Ectodermal cell (in vitro differentiated cells): ENCODE data around the gene KLK3.

Experiments
- H3K27ac ChIP-seq: 2 replicates; pipeline ENCODE4 v1.7.0; 2013; ENCODE audit warnings: mild to moderate bottlenecking, low read depth, low read length; ENCODE audit not compliant: insufficient read depth, poor library complexity, severe bottlenecking
- H3K27me3 ChIP-seq: 2 replicates; pipeline ENCODE4 v1.7.0; 2013; ENCODE audit warnings: mild to moderate bottlenecking, low read length; ENCODE audit not compliant: insufficient read depth, control insufficient read depth, poor library complexity, severe bottlenecking
- H3K36me3 ChIP-seq: one replicate; pipeline ENCODE4 v1.7.0; 2013; ENCODE audit warnings: low read length; ENCODE audit not compliant: control insufficient read depth, insufficient read depth
- H3K4me1 ChIP-seq: one replicate; pipeline ENCODE4 v1.7.0; 2013; ENCODE audit warnings: low read length; ENCODE audit not compliant: control insufficient read depth, insufficient read depth
- H3K4me3 ChIP-seq: 2 replicates; pipeline ENCODE4 v1.7.0; 2013; ENCODE audit warnings: low read depth, low read length, control low read depth; ENCODE audit not compliant: insufficient read depth
- H3K9me3 ChIP-seq: 2 replicates; pipeline ENCODE4 v1.7.0; 2013; ENCODE audit warnings: mild to moderate bottlenecking, low read length, moderate library complexity; ENCODE audit not compliant: control insufficient read depth
- WGBS, 2 experiments: methylation state at CpG; one replicate each; pipeline ENCODE4 v1.1.7; 2013; ENCODE audit warnings: missing lambda C conversion rate in 2 of 2; 5-methylcytosine and 5-hydroxymethylcytosine counted together

Gene KLK3

GRCh38 chr19:50896591-50897190, 42.0 kb downstream of the KLK3 start:
- WGBS, 2 experiments = 78 to 81% methylated on average over 6 of the region's 6 CpGs
- no peaks in the 10 kb centered on the region for H3K36me3 ChIP-seq
- H3K27ac ChIP-seq = no peak overlapping the region
- H3K4me3 ChIP-seq = no peak overlapping the region
- H3K4me1 ChIP-seq = no peaks in the 10 kb centered on the region
- no peaks in the 10 kb centered on the region for H3K27me3 ChIP-seq
- peaks cover 2% of the 10 kb centered on the region for H3K9me3 ChIP-seq

- peaks cover 2% of the 10 kb centered on the region for H3K9me3 ChIP-seq
- H3K36me3 ChIP-seq = no peaks in the 10 kb centered on the region
- no peak overlapping the region for H3K27ac ChIP-seq
- no peaks in the 10 kb centered on the region for H3K27me3 ChIP-seq
- no peak overlapping the region for H3K4me3 ChIP-seq
- H3K4me1 ChIP-seq = no peaks in the 10 kb centered on the region
- WGBS, 2 experiments = 56 to 89% methylated on average over 1 to 3 of the region's 3 CpGs
Observed at GRCh38 chr19:50897191-50897607, 42.5 kb downstream of the KLK3 start.

- H3K36me3 ChIP-seq = no peaks in the 10 kb centered on the region
- no peaks in the 10 kb centered on the region for H3K27me3 ChIP-seq
- H3K9me3 ChIP-seq = peaks cover 2% of the 10 kb centered on the region
- H3K4me3 ChIP-seq = no peak overlapping the region
- H3K4me1 ChIP-seq = no peaks in the 10 kb centered on the region
- WGBS, 2 experiments = 75 to 80% methylated on average over 3 of the region's 3 CpGs
- H3K27ac ChIP-seq = no peak overlapping the region
Observed at GRCh38 chr19:50897612-50898011, 42.9 kb downstream of the KLK3 start.

GRCh38 chr19:50898018-50898417, 43.3 kb downstream of the KLK3 start:
- Histone ChIP-seq H3K27me3 (no peaks in the 10 kb centered on the region), H3K4me3 (no peak overlapping the region), H3K36me3 (no peaks in the 10 kb centered on the region), H3K27ac (no peak overlapping the region), H3K4me1 (no peaks in the 10 kb centered on the region), H3K9me3 (peaks cover 2% of the 10 kb centered on the region)
- WGBS, 2 experiments = 76 to 79% methylated on average over 4 of the region's 4 CpGs

GRCh38 chr19:50899569-50899968, 44.9 kb downstream of the KLK3 start:
- no peak overlapping the region for H3K27ac ChIP-seq
- no peak overlapping the region for H3K4me3 ChIP-seq
- H3K9me3 ChIP-seq = peaks cover 2% of the 10 kb centered on the region
- WGBS, 2 experiments = 71 to 92% methylated on average over 3 of the region's 3 CpGs
- H3K27me3 ChIP-seq = no peaks in the 10 kb centered on the region
- no peaks in the 10 kb centered on the region for H3K4me1 ChIP-seq
- H3K36me3 ChIP-seq = no peaks in the 10 kb centered on the region

- H3K4me1 ChIP-seq = no peaks in the 10 kb centered on the region
Observed at GRCh38 chr19:50902640-50903039, 47.9 kb downstream of the KLK3 start.

GRCh38 chr19:50906217-50906616, 51.5 kb downstream of the KLK3 start:
- no peak overlapping the region for H3K27ac ChIP-seq
- no peak overlapping the region for H3K4me3 ChIP-seq
- H3K4me1 ChIP-seq = no peaks in the 10 kb centered on the region
- H3K27me3 ChIP-seq = peaks cover 45% of the 10 kb centered on the region
- no peaks in the 10 kb centered on the region for H3K36me3 ChIP-seq
- no peaks in the 10 kb centered on the region for H3K9me3 ChIP-seq
- 17 to 20% methylated on average over 5 of the region's 5 CpGs for WGBS, 2 experiments

More at GRCh38 chr19:50902640-50903039, 47.9 kb downstream of the KLK3 start:
- Histone ChIP-seq H3K36me3 (no peaks in the 10 kb centered on the region), H3K4me3 (no peak overlapping the region), H3K9me3 (no peaks in the 10 kb centered on the region), H3K27ac (no peak overlapping the region), H3K27me3 (peaks cover 10% of the 10 kb centered on the region)
- 80 to 81% methylated on average over 3 of the region's 4 CpGs for WGBS, 2 experiments

GRCh38 chr19:50908336-50908735, 53.6 kb downstream of the KLK3 start:
- H3K27me3 ChIP-seq = peaks cover 66% of the 10 kb centered on the region
- H3K4me3 ChIP-seq = no peak overlapping the region
- no peaks in the 10 kb centered on the region for H3K4me1 ChIP-seq
- H3K36me3 ChIP-seq = no peaks in the 10 kb centered on the region
- no peak overlapping the region for H3K27ac ChIP-seq
- WGBS, 2 experiments = 85 to 86% methylated on average over 25 of the region's 25 CpGs
- H3K9me3 ChIP-seq = no peaks in the 10 kb centered on the region

- H3K9me3 ChIP-seq = no peaks in the 10 kb centered on the region
- peak overlapping the region; percentile 14 for H3K4me3 ChIP-seq
- no peaks in the 10 kb centered on the region for H3K4me1 ChIP-seq
- no peaks in the 10 kb centered on the region for H3K36me3 ChIP-seq
- 12 to 15% methylated on average over 36 of the region's 36 CpGs for WGBS, 2 experiments
- H3K27me3 ChIP-seq = peaks cover 71% of the 10 kb centered on the region
- no peak overlapping the region for H3K27ac ChIP-seq
Observed at GRCh38 chr19:50909240-50910070, 54.7 kb downstream of the KLK3 start.
